Neural progenitor cell (in vitro differentiated cells): ENCODE results near the gene TICRR. TPM values are rescaled to one million over a fixed set of nuclear protein-coding genes. Genes with fewer than 3 reads are reported as not detected.

ENCODE experiments used
- DNase-seq: peaks from one replicate; pipeline ENCODE4 v3.0.0-alpha.2; 2016; ENCODE audit warnings: low spot score
- H2AFZ ChIP-seq: fragments of 200-600 bp; sonication (generic); replicated peaks from 2 replicates; pipeline ENCODE4 v1.6.1; 2016; ENCODE audit warnings: antibody characterized with exemption
- H3F3A ChIP-seq: fragments of 200-600 bp; sonication (generic); 2 replicates; pipeline ENCODE4 v1.6.1; 2016; ENCODE audit warnings: antibody characterized with exemption, low read depth
- H3K27ac ChIP-seq: fragments of 200-600 bp; sonication (generic); 2 replicates; pipeline ENCODE4 v1.5.1; 2016; ENCODE audit warnings: mild to moderate bottlenecking
- H3K27me3 ChIP-seq: fragments of 200-600 bp; sonication (generic); 2 replicates; pipeline ENCODE4 v1.6.1; 2016; ENCODE audit warnings: mild to moderate bottlenecking, moderate library complexity
- H3K36me3 ChIP-seq: fragments of 200-600 bp; sonication (generic); 2 replicates; pipeline ENCODE4 v1.5.1; 2016
- H3K4me1 ChIP-seq: fragments of 200-600 bp; sonication (generic); 2 replicates; pipeline ENCODE4 v1.6.1; 2016; ENCODE audit warnings: mixed run types
- H3K4me2 ChIP-seq: fragments of 200-600 bp; sonication (generic); 2 replicates; pipeline ENCODE4 v1.6.1; 2016
- H3K4me3 ChIP-seq: fragments of 200-600 bp; sonication (generic); 2 replicates; pipeline ENCODE4 v1.5.1; 2016
- H3K79me2 ChIP-seq: fragments of 200-600 bp; sonication (generic); 2 replicates; pipeline ENCODE4 v1.6.1; 2016; ENCODE audit warnings: low read depth
- H3K9ac ChIP-seq: fragments of 200-600 bp; sonication (generic); 2 replicates; pipeline ENCODE4 v1.6.1; 2016
- H3K9me3 ChIP-seq: fragments of 200-600 bp; sonication (generic); 2 replicates; pipeline ENCODE4 v1.5.1; 2016; ENCODE audit warnings: low read depth
- H4K20me1 ChIP-seq: fragments of 200-600 bp; sonication (generic); 2 replicates; pipeline ENCODE4 v1.6.1; 2016; ENCODE audit warnings: low read depth
- H3K27ac Mint-ChIP-seq: 3 replicates; pipeline ENCODE4 v1.8.0; 2021; ENCODE audit warnings: mixed read lengths
- H3K27me3 Mint-ChIP-seq: 2 replicates; pipeline ENCODE4 v1.8.0; 2022; ENCODE audit warnings: low read depth, mild to moderate bottlenecking, inconsistent platforms, moderate library complexity, mixed read lengths; ENCODE audit not compliant: insufficient read depth
- H3K36me3 Mint-ChIP-seq: 3 replicates; pipeline ENCODE4 v1.8.0; 2021; ENCODE audit warnings: mixed read lengths
- H3K4me1 Mint-ChIP-seq: 3 replicates; pipeline ENCODE4 v1.8.0; 2021; ENCODE audit warnings: mixed read lengths
- H3K4me3 Mint-ChIP-seq: 3 replicates; pipeline ENCODE4 v1.8.0; 2021; ENCODE audit warnings: mild to moderate bottlenecking, moderate library complexity, mixed read lengths
- H3K9me3 Mint-ChIP-seq: 3 replicates; pipeline ENCODE4 v1.8.0; 2020; ENCODE audit warnings: mixed read lengths
- CTCF ChIP-seq: fragments of 200-600 bp; sonication (generic); IDR thresholded peaks from 2 replicates; pipeline ENCODE4 v1.5.1; 2017; ENCODE audit warnings: antibody characterized with exemption, mild to moderate bottlenecking
- EZH2 ChIP-seq: fragments of 200-600 bp; sonication (generic); IDR thresholded peaks from 2 replicates; pipeline ENCODE4 v1.6.1; 2017; ENCODE audit warnings: antibody characterized with exemption, mild to moderate bottlenecking, moderate library complexity
- EZH2phosphoT487 ChIP-seq: fragments of 200-600 bp; sonication (generic); IDR thresholded peaks from 2 replicates; pipeline ENCODE4 v1.6.1; 2017; ENCODE audit warnings: antibody characterized with exemption
- total RNA-seq: library from RNA; depleted of rRNA; stranded (reverse); fragments of >200 nt; gene quantifications from 2 replicates; pipeline ENCODE4 v1.2.3, GENCODE V29; 2015; ENCODE audit warnings: low replicate concordance

Gene TICRR
- total RNA-seq, 1 donor from 2014 or later: 19.6 TPM

DNA sequence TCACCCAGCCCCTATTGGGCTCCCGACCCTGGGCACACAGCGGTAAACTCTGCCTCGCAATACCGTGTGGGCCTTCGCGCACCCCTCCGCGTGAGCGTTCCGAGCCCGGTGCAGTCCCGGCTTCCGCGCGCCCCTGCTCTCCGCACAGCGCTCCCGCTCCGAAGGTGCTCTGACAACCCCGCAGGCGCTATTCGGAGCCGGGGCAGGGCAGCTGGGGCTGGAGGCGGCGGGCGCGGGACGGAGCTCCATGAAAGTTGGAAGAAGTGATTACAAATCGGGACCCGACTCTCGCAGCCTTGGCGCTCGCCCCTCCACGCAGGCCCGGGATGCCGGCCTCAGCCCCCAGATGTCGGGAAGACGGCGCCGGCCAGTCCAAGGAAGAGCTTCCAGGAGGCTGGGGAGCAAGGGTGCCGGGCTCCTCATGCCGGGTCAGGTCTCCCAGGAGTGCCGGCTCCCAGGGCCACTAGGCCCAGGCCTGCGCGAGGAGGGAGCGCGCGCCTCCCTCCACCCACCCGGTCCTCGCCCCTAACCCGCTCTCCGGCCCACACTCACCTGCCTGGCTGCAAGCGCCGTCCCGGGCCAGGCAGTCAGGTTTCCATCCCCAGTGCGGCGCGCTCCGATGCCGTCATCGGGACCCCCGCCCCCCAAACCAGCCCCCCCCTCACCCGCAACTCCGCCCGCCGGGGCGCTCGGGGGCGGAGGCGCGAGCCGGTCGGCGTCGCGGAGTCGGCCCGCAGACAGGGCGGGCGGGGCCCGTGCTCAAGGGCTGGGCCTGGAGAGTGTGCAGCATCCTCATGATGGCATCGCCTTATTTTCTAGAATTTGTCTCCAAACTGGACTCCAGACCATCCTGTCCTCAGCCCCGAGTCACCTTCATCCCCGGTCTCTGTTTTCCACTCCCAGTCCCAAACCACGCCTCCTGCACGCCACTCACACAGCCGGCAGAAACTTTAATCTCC is 79.9 kb downstream of the TICRR start, which contains the start of gene KIF7:
TSS of gene KIF7 (minus strand) at position 621 of the 959 bp plus-strand sequence. CDS start 2,537 bp downstream, outside the sequence.
- H3K27me3 Mint-ChIP-seq: peaks cover 11% of the 10 kb centered on the region
- H3K4me3 Mint-ChIP-seq: peak within 1 kb of the TSS; percentile 94
- peaks cover 8% of the 10 kb centered on the region for H3K36me3 Mint-ChIP-seq
- H3K27ac Mint-ChIP-seq: peak within 1 kb of the TSS; percentile 14
- DNase-seq: peak; percentile 91
- peak within 1 kb of the TSS; percentile 97 for H3K4me2 ChIP-seq
- H2AFZ ChIP-seq: peak within 1 kb of the TSS; percentile 98
- peak within 1 kb of the TSS; percentile 79 for H3K9ac ChIP-seq
- peak within 1 kb of the TSS; percentile 99 for H3K4me3 ChIP-seq
- no peak within 1 kb of the TSS for H3K27ac ChIP-seq
- H3K36me3 ChIP-seq: no peaks in the 10 kb centered on the region
- H3K79me2 ChIP-seq: peaks cover 19% of the 10 kb centered on the region
- peaks cover 3% of the 10 kb centered on the region for H4K20me1 ChIP-seq
- no peaks in the 10 kb centered on the region for H3K9me3 Mint-ChIP-seq
- no peaks in the 10 kb centered on the region for H3K9me3 ChIP-seq
- peaks cover 13% of the 10 kb centered on the region for H3K27me3 ChIP-seq
- TF ChIP-seq CTCF (no peak), EZH2phosphoT487 (peak; percentile 36), EZH2 (peak; percentile 55)
- peaks cover 13% of the 10 kb centered on the region for H3F3A ChIP-seq
- peaks cover 17% of the 10 kb centered on the region for H3K4me1 Mint-ChIP-seq
- peaks cover 3% of the 10 kb centered on the region for H3K4me1 ChIP-seq

GRCh38 chr15:89656116-89656815 is 81.0 kb downstream of the TICRR start:
- Histone ChIP-seq H3K27ac (no peak overlapping the region), H4K20me1 (peaks cover 3% of the 10 kb centered on the region), H3K4me1 (peaks cover 3% of the 10 kb centered on the region), H3K27me3 (peaks cover 25% of the 10 kb centered on the region), H3K9ac (no peak overlapping the region), H3F3A (peaks cover 13% of the 10 kb centered on the region), H3K4me2 (no peak overlapping the region), H3K36me3 (no peaks in the 10 kb centered on the region), H3K9me3 (no peaks in the 10 kb centered on the region), H3K79me2 (peaks cover 19% of the 10 kb centered on the region), H2AFZ (no peak overlapping the region), H3K4me3 (no peak overlapping the region)
- TF ChIP-seq EZH2 (no peak), CTCF (no peak), EZH2phosphoT487 (no peak)
- peaks cover 7% of the 10 kb centered on the region for H3K36me3 Mint-ChIP-seq
- no peak for DNase-seq
- H3K27me3 Mint-ChIP-seq: peaks cover 19% of the 10 kb centered on the region
- H3K9me3 Mint-ChIP-seq: no peaks in the 10 kb centered on the region
- no peak overlapping the region for H3K27ac Mint-ChIP-seq
- peak overlapping the region; percentile 94 for H3K4me3 Mint-ChIP-seq
- H3K4me1 Mint-ChIP-seq: peaks cover 17% of the 10 kb centered on the region

DNA sequence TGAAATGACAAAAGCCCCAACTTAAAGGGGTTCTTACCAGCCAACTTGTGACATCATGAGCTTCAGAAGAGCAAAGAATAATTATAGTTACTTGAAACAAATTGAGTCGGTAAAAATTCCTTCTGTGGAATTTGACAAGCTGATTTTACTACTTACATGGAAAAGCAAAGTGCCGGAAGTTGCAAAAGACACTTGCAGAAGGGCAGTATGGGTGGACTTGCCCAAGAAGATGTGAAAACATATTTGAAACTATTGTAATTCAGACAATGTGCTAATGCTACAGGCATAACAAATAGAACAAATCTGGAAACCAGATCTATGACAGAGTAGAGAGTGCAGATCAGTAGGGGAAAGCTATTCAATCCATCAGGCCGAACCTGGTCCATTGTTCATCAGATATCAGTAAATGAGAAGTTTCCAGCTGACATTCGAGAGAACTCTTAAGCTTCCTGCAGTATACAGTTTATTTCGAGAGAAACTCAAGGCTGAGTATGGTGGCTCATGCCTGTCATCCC is 82.5 kb downstream of the TICRR start:
- Histone ChIP-seq H3K79me2 (peaks cover 19% of the 10 kb centered on the region), H2AFZ (no peak overlapping the region), H3K27ac (no peak overlapping the region), H3K9ac (no peak overlapping the region), H4K20me1 (peaks cover 3% of the 10 kb centered on the region), H3K27me3 (peaks cover 26% of the 10 kb centered on the region), H3K4me1 (peaks cover 3% of the 10 kb centered on the region), H3K4me2 (no peak overlapping the region), H3K36me3 (no peaks in the 10 kb centered on the region), H3K4me3 (no peak overlapping the region), H3F3A (peaks cover 13% of the 10 kb centered on the region), H3K9me3 (no peaks in the 10 kb centered on the region)
- Mint-ChIP-seq H3K27me3 (peaks cover 26% of the 10 kb centered on the region), H3K36me3 (peaks cover 4% of the 10 kb centered on the region), H3K4me1 (peaks cover 17% of the 10 kb centered on the region), H3K4me3 (no peak overlapping the region), H3K27ac (no peak overlapping the region), H3K9me3 (no peaks in the 10 kb centered on the region)
- DNase-seq: no peak
- no peak for TF ChIP-seq EZH2
